NOMO-1 (cell line): ENCODE data around the gene MSANTD1.
A peak's percentile ranks its signal among the peaks of the same experiment; 100 is the strongest.

ENCODE experiments used
- DNase-seq, 2 experiments: peaks; one replicate each; lab custom pipeline; 2025; ENCODE audit not compliant: unreplicated experiment in 2 of 2; lab: John Stamatoyannopoulos, UW

Gene MSANTD1

DNA sequence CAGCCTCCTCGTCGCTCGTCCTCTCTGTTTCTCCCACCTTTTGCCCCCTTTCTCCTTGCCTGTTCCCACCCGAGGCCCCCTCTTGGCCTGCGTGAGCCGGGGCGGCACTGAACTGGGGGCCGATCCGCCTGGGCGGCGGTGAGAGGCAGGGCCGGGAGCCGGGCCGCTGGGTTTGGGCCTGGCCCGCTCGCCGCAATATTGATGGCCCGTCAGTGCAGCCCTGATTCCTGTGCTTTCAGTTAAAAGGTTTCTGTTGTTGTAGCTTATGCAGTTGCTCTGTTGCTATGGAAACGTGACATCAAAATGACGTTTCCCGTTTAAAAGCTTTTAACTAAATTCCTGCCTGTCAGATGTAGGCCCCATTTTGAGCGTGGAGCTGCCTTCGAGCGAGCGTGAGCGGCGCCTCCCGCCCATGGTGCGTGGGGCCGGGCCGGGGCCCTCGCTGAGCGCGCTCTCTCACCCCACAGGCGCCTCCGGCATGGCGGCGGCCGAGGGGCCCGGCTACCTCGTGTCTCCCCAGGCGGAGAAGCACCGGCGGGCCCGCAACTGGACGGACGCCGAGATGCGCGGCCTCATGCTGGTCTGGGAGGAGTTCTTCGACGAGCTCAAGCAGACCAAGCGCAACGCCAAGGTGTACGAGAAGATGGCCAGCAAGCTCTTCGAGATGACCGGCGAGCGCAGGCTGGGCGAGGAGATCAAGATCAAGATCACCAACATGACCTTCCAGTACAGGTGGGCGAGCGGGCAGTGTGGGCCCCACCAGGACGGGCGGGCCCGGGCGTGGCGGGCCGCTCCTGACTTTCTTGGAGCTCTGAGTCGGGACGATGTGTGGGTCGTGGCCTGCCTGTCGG is at the start of gene MSANTD1:
TSS of gene MSANTD1 (plus strand) at position 349 of the 851 bp plus-strand sequence. CDS start at position 413, 64 bp downstream.
- DNase-seq = no peak

DNA sequence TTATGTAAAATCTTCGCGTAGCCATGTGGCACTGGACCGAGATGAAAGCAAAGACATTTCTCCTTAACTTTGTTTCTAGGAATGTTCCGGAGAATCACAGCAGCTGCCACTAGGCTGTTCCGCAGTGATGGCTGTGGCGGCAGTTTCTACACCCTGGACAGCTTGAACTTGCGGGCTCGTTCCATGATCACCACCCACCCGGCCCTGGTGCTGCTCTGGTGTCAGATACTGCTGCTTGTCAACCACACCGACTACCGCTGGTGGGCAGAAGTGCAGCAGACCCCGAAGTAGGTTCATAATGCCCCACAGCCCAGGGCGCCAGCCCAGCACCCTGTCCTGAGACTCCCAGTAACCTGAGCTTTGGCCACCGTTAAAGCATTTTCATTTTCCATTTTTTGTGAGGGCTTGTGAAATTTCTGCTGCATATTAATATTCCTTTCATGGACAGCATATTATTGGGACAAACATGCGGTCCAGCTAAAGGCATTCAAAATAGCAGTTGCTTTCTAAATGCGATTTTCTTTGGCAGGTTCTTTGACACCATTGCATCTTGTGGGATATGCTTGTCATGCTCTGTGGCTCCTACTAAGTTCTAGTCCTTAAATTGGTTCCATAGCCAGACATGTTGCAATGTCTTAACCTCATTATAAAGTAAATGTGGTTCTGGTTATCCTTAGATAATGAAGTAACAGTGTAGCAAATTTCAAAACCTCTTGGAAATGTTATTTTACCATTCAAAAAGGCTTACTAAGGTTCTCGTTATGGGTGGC is 49.1 kb upstream of the MSANTD1 start:
- DNase-seq = peak in 1 of 2 experiments; percentile 1

DNA sequence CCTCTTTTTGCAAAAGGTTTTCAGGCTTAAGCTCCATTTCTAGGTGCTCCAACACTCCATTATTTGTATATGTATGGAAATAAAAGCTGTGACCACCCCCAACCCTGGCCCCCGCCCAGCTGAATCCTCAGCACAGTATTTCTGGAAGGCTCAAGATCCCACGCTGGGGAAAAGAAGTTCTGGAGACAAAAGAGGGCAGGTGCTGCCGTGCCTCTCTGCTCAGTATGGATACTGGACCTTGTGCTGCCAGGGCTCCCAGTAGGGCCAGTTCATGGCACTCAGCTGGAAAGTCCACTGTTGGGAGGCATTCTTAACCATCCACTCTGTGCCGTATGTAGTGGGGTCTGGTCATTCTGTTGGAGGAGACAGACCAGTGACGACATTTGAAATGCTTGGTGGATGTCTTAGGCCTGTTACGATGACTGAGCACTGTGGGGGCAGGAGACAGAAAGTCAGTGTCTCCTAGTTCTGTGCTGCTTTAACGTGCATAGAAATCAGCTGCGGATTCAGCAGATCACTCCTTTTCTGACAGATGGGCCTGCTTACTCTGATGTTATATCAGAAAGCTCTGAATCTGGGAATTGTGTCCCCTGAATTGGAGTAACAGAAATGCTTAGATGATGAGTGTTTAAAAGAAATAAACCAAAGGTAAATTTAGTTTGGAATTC is 48.4 kb upstream of the MSANTD1 start:
- DNase-seq = no peak

DNA sequence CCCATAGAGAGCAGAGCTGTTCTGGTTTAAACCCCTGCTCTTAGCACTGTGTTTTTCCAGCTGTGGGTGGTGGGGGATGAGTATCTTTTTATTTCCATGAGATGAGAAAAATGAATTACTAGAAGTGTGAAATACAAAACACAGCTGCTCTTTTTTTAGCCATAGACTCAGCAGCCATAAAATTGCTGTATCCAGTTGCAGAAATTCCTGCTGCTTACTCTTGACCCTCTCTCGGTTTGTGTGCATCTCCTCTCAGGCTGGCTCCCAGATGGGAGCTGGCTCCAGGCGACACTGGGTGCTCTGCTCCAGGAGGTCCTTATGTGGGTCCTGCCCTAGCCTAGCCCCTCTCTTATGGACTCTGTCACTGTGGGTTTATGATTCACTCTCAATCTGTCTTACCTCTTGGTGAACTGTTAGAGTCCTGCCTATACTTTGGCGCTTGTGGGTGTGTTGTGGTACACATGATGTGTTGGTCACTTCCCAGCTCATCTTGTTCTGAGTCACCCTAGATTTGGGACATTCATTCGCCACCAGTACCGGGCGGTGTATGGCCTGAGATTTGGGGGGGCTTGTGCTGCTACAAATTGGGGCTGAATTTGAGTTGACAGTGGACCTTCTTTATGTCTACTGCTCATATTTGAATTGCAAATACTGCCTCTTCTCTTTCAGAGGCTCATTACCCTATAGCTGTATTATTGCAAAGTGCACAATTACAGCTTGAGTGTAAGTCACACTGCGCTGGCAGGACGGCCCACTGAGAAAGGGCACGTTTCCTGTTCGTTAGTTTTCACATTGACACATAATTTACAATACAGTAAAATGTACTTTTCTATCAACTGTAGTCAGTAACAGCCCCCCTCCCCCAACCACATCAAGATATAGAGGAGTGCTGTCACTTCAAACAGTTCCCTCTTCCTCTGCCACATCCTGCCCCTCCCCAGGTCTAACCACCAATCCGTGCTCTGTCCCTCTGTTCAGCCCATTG is 46.9 kb upstream of the MSANTD1 start:
- peak; percentile 88 to 89 for DNase-seq

DNA sequence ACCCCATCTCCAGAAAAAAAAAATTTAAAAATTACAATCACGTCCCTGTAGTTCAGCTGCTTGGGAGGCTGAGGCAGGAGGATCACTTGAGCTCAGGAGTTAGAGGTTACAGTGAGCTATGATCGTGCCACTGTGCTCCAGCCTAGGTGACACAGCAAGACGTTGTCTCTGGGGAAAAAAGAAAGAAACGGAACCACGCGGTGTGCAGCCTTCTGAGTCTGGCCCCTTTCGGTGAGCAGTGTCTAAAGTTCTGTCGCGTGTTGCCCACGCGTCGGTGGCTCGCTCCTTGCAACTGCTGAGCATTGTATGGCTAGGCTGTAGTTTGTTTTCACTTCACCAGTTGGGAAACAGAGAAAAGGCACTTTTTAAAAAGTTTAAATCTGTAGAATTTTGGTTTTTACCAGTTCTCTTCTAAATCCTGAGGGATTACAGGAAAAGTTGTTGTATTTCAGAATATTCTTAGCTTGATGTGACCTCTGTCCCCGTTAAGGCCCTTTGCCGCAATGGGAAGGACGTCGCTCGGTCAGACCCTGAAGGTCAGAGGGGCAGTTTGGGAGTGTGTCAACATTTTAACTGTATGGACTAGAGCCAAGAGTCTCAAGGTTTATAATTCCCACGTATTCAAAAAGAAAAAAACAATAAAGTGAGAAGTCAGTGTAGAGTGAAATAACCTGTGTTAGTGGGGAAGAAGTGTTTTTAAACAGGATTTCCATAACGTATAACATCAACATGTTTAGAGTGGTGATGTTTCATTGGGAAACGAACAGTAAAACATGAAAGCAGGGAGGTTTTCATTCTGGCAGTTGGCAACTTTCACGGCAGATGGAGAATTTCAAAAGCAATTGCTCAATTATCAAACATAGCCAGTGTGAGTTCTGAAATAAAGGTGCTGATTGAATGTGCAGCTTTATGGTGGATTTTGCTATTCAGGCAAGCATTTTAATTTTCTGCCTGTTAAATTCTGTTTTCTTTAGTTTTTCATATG is 45.8 kb upstream of the MSANTD1 start:
- DNase-seq = peak; percentile 11 to 42

DNA sequence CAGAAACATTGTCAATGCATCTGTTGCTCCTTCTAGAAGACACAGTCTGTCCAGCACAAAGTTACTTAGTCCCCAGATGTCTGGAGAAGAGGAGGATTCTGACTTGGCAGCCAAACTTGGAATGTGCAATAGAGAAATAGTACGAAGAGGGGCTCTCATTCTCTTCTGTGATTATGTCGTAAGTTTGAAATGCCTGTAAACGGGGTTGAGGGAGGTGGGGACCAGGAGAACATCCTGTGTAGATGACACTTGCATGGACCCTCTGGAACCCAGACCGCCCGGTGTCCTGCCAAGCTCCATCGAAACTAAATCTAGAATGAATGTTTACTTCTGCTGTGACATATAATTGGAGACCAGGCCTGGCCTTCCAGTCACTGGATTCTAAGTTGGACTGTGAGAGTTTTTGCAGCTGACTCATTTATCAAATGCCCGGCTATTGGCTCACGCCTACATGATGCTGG is 45.0 kb upstream of the MSANTD1 start:
- no peak for DNase-seq

DNA sequence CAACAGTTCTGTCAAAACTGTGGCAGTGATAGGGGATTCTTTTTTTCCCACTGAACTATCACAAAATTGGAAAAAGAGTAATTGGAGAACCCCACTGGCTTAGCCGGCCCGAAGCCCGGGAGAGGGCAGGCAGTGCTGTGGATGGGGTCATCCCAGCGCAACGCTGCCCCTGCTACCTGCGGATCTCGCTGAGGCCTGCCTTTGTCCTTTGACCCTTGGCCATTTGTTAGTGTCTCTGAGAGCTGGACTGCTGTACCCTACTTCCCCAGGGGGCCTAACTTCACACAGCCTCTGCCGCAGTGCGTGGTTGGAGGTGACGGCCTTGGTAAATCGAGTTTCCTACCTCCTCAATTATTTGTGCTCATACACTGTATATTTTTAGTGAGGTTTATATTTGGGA is 43.0 kb upstream of the MSANTD1 start:
- DNase-seq = no peak

DNA sequence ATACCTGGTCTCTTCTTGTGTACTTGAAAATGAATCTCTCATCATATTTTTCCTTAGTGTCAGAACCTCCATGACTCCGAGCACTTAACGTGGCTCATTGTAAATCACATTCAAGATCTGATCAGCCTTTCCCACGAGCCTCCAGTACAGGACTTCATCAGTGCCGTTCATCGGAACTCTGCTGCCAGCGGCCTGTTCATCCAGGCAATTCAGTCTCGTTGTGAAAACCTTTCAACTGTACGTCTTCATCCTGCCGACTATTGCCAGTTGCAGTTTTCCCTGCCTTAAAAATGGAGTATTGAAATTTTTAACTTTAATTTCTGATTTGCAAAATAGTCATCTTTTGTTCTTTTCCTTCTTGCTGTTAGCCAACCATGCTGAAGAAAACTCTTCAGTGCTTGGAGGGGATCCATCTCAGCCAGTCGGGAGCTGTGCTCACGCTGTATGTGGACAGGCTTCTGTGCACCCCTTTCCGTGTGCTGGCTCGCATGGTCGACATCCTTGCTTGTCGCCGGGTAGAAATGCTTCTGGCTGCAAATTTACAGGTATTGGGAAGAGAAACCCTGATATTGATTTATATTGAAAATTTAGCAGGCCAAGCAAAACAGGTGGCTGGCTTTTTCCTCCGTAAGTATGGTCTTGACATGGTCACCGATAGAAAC is 42.4 kb upstream of the MSANTD1 start:
- no peak for DNase-seq

DNA sequence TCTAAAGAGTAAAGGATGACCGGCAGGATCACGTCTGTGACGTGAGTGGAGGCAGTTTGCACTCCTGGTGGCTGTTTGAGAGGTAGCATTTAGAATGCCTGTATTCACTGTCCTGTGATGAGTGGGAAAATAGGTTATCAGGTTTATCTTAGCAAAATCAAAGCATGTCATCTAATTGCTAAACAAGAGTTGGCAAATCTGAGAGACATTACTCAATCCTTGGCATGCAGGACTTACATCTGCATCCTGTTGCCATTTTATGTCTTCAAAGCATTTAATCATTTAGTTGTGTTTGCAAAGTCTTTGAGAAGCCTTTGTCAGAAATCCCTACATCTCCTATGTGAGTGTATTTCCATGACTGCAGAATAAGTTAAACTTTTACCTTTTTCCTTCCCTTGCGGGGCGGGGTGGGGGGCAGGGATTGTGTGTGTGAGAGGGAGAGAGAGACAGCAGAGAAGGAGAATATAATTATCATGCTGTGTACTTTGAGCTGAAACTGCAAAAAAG is 41.4 kb upstream of the MSANTD1 start:
- DNase-seq = peak; percentile 22 to 63

DNA sequence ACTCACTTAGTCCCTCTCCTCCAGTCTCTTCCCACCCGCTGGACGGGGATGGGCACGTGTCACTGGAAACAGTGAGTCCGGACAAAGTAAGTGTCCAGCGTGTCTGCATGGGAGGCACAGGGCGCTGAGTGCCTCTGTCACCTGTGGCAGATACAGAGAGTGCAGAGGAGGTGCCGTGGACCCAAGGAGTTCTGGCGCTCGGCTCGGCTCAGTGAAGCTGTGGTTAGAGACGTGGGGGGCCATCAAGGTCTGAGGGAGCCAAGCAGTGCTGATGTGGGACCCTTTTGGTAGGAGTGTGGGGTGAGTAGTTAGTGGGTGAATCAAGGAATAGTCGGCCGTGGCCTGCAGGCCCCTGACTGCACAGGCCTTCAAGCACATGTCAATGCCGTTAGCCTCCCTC is 40.1 kb upstream of the MSANTD1 start:
- DNase-seq = no peak

DNA sequence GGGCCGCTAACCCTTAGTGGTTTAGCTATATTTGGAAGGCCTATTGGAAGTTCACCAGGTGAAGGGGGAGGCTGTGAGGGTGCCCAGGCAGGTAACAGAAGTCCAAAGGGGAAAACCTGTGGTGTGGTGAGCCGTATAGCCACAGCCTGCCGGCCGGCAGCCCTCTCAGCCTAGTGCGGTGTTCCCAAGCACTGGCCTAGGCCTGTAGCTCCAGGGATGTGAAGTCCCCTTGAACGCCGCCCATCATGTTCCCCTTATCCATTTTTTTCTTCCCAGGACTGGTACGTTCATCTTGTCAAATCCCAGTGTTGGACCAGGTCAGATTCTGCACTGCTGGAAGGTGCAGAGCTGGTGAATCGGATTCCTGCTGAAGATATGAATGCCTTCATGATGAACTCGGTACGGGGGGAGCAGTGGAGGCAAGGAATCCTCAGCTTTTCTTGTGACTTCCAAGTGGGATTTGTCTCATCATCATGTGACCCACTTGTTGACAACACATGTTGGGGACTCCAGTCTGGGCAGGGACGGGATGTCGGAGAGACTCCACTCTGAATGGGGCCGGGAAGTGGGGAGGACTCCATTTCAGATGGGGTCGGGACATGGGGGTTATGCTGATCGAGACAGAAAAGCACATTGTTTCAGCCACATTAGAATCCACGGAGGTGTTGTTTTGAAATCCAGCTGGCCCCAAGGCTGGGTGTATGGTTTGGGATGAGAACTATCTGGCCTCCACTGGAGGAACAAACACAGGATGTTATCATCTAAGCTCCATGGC is 39.2 kb upstream of the MSANTD1 start:
- DNase-seq = no peak

DNA sequence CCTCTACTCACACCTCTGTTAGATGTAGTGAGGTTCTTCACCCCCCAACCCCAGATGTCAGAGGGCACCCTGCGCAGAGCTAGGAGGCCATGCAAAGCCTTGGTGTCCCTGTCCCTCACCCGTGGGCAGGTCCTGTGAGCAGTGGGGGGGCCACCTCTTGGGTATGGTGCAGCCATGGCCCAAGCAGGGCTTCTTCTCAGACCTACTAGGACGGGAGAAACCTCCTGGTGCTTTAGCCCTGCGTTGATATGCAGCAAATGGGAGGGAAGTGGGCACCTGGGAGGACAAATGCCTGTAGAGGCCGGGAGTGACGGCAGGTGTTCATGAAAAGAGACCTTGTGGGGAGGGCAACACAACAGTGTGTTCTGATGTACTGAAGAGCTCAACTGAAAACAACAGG is 38.5 kb upstream of the MSANTD1 start:
- DNase-seq = no peak

DNA sequence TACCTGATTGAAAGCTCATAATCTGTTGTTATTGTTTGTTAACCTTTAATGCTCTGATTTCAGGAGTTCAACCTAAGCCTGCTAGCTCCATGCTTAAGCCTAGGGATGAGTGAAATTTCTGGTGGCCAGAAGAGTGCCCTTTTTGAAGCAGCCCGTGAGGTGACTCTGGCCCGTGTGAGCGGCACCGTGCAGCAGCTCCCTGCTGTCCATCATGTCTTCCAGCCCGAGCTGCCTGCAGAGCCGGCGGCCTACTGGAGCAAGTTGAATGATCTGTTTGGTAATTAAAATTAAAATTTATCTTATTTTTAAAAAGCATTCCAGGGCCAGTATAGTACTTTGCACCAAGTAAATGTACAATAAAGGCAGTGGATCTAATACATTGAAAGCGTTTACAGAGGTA is 37.1 kb upstream of the MSANTD1 start:
- DNase-seq = no peak

DNA sequence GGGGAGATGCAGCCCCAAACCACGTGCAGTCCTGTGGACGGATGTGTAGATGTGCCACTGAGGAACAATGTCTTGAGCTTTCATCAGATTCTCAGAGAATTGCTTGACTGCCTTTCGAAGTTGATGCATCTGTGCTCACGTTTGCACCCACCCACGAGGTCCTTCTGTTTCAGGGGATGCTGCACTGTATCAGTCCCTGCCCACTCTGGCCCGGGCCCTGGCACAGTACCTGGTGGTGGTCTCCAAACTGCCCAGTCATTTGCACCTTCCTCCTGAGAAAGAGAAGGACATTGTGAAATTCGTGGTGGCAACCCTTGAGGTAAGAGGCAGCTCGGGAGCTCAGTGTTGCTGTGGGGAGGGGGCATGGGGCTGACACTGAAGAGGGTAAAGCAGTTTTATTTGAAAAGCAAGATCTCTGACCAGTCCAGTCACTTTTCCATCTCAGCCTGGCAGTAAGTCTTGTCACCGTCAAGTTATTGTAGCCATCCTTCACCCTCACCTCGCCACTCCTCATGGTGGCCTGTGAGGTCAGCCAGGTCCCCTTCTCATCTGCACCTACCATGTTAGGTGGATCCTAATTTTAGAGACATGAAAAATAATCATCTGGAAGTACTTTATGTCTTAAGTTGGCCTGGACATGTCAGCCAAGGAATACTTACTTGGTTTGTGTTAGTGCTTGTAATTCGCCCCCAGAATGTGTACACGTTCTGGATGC is 36.4 kb upstream of the MSANTD1 start:
- no peak for DNase-seq

DNA sequence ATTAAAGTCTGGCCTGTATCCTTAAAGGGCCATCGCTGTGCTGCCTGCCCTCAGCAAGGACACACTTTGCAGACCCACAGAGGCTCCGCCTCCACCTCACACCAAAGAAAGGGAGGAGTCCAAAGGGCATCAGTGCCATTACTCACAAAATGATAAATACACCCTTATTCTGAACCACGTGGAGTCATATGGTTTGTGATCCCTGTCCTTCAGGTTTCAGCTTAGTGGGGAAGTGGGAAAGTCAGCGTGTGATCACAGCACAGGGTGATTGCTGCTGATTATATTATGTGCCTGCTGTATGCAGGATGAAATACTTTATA is 35.9 kb upstream of the MSANTD1 start:
- DNase-seq = no peak

DNA sequence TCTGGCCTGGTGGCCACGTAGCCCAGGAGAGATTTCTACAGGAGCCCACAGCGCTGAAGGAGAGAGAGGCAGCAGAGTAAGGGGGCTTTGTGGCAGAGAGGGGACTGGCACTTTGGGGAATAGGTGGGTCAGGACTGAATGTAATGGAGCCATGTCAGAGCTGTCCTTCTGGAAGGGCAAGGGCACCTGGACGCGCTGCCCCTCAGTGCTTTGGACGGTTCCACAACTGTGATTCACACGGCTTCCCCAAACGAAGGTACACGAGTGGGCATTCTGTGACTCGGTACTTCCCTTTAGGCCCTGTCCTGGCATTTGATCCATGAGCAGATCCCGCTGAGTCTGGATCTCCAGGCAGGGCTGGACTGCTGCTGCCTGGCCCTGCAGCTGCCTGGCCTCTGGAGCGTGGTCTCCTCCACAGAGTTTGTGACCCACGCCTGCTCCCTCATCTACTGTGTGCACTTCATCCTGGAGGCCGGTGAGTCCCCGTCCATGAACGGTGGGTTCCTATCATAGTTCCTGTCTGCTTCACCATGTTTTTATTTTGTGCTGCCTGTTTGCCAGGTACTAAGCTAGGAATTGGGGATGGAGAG is 35.2 kb upstream of the MSANTD1 start:
- DNase-seq = no peak

DNA sequence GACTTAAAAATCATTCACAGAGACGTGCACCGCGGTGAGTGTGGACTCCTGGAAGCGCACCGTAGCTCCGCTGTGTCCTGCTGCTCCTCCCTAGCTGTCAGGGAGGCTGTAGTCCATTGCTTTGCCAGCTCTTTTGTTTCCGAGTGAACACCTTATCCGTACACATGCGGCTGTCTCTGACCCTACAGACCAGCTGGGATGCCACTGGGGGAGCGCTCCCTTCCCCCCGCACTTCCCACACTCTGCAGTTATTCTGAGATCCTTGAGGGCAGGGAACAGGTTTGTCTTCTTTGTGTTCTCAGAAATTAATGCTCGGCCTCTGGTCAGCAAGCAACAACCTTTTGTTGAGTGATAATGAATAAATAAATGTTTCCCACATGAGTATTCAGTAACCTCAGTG is 33.7 kb upstream of the MSANTD1 start:
- DNase-seq = no peak
